Ecto neural progenitor cell (in vitro differentiated cells): ENCODE results near the gene NOS1.

Experiments used
- DNase-seq: peaks from one replicate; pipeline ENCODE4 v3.0.0-alpha.2; 2018; ENCODE audit warnings: low spot score

NOS1 gene

DNA sequence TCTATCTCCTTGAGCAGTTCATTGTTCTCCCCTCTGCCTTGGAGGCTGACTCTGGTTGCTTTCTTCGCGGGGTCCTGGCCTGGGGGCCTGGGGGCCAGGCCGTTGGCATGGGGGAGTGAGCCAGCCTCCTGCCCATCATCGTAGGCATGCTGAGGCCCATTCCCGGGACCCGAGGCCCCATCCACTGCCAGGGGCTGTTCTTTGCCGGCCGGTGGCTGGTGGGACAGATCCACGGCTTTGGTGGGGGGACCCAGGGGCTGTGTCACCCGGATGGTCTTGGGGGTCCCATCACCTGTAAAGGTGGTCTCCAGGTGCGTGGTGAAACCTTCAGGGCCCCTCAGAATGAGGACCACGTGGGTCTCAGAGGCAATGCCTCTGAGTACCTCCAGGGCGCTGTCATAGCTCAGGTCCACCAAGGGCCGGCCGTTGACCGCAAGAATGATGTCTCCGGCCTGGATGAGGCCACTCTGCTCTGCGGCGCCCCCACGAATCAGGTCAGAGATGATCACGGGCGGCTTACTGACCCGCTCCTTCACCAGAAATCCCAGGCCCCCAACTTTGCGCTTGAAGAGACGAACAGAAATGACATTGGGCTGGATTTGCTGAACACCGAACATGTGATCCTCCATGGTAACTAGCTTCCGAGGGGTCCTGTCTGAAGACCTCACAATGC, 30.8 kb downstream of the NOS1 start:
- DNase-seq = no peak

DNA sequence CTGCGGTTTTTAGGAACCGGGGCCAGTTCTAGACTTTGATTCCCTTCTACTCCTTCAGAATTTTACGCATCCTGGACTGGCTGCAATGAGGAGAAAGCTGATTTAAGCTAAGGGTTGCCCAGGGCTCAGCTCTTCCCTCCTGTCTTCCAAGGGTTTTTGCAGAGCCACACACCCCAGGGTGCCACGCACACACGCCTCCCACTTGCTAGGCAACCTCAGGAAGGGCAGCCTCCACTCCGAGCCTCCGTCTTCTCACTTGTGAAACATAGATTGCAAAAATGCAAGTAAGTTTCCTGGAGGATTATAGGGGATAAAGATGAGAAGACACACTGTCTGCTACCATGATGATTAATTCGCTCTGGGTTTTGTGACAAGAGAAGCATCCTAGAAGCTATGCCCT, 31.7 kb downstream of the NOS1 start:
- no peak for DNase-seq

DNA sequence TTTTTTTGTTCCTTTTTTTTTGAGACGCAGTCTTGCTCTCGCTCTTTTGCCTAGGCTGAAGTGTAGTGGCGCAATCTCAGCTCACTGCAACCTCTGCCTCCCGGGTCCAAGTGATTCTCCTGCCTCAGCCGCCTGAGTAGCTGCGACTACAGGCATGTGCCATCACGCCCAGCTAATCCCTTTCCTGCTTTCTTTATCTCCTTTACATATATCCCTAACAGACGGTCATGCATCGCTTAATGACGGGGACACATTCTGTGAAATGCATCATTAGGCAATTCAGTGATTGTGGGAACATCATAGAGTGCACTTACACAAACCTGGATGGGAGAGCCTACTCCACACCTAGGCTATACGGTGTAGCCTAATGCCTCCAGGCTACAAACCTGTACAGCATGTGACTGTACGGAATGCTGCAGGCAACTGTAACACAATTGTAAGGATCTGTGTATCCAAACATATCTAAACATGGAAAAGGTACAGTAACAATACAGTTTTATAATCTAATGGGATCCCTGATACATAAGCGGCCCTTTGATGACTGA, 32.8 kb downstream of the NOS1 start:
- no peak for DNase-seq

DNA sequence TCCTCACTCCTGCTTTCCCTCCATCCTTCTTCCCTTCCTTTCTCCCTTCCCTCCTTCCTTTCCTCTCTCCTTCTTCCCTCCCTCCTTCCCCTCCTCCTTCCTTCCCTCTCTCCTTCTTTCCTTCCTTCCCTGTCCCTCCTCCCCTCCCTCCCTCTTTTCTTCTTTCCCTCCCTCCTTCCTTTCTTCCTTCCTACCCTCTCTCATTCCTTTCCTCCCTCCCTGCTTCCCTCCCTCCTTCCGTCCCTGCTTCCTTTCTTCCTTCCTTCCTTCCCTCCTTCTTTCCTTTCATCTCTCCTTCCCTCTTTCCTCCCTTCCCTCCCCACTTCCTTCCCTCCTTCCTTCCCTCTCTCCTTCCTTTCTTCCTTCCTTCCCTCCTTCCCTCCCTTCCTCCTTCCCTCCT, 39.0 kb downstream of the NOS1 start:
- no peak for DNase-seq

DNA sequence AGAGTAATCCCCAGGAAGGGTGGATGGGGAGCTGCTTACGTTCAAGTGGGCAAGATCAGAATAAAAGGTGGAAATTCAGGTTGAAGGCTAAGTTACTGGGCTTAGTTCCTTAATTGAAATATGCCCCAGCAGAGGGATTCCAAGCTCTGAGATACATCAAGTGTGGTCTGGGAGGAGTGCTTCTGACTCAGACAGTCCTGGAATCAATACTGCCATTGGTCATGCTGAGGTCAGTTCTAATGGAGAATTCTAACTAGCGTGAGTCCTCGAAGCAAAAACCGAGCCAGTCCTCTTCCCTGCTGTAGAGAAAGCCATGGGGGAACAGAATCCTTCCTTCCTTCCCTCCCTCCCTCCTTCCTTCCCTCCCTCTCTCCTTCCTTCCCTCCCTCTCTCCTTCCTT, 39.9 kb downstream of the NOS1 start:
- DNase-seq = no peak

DNA sequence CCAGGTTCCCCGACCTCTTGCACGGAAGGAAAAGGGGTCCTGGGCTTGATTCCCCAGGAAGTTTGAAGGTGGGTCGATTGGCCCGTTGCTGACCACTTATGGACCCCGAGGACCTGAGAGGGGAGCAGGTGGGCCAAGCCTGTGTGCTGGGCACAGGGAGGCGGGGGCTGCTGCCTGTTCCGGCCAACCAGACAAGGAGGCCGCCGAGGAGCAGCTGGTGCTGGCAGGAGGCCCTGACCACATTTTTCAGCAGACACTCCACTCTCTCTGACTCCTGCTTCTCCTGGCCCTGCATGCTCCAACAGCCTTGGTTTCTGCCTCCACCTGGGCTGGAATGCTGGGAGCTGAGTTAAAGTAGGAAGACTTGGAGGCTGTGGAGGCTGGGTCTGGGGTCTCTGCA, 42.8 kb downstream of the NOS1 start:
- no peak for DNase-seq

DNA sequence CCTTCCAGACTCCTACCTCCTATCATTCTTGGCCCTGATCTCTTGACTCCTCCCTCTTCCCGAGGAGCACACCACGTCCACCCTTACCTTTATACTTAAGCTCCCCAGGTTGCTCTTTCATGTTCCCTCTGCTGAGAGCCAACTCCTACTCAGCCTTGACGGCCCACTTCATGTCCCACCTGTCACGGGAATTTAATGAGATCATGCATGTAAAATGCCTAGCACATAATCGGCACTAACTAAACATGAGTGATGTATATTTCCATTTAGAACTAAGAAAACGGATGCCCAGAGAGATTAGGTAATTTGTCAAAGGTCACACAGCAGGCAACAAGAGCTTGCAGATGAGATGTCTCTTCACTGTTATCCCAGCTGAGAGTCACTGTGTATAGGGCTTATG, 45.1 kb downstream of the NOS1 start:
- no peak for DNase-seq

DNA sequence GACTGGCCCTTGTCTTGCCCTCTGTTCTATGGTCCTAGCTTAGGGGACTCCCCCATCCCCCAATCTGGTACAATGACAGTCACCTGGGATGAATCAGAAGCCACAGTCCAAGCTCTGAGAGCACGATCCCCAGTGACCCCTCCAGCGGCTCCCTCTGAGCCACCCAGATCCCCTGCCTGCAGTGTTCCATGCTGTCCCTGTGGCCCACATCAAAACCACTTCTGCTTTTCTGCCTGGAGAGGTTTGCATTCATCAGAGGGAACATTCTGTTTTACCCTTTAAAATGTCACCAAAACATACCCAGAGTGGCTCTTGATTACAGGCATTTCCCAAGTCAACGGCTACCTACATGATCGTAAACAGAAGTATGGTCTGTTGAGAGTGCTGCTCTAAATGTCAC, 47.5 kb downstream of the NOS1 start:
- DNase-seq = no peak

DNA sequence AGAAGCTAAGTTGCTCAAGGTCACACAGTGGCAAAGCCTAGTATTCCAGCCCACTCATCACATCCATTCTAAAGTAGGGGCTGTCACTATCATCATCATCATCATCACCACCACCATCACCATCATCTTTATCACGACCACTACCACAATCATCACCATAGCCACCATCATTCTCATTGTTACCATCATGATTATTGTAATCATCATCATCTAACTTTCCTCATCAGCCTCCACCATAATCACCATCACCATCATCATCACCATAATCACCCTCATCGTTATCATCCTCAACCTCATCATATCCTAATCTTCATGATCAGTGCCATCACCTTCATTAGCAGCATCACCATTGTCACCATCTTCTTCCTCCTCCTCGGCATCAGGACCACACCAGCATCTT, 48.7 kb downstream of the NOS1 start:
- DNase-seq = no peak

DNA sequence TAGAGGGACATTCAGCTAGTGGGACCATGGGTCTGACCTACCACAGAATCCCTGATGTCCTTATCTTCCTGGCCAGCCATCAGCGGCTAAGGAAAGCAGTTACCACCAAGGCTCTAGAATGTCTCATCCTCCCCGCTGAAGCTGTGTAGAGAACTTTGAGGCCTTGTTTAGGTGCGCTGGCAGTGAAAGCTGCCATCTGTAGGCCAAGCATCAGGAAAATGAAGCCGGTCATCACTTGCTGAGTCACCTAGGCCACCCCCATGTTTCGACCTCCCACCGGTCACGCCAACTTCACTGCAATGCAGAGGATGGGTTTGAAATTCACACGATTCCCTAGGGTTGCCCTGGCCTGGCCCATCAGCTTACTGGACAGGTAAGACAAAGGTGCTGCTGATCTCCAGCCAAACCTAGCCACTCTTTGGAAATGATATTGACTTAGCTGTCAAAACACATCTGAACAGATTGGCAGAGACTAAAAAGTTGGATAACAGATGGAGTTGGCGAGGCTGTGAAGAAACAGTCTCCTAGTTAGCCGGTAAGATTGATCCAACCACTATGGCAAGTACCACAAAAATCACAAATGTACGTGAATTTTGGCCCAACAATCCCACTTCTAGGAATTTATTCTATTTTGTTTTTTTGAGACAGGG, 52.0 kb downstream of the NOS1 start:
- DNase-seq = no peak

DNA sequence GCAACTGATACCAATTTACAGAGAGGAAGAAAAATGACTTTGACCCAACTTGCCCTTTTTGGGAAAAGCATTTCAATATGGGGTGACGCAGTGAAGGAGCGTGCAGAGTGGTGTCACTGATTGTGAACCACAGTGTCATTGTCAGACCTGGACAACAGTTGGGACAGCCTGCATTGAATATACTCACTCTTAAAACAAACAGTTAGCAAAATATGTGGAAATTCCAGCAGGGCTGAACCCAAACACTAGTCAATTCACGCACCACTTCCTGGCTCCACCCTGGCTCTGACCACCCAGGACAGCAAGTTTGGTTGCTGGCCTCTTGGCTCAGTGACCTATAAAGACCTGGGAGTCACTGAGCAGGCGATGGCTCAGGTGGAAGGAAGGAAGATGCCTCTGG, 61.3 kb downstream of the NOS1 start:
- no peak for DNase-seq

DNA sequence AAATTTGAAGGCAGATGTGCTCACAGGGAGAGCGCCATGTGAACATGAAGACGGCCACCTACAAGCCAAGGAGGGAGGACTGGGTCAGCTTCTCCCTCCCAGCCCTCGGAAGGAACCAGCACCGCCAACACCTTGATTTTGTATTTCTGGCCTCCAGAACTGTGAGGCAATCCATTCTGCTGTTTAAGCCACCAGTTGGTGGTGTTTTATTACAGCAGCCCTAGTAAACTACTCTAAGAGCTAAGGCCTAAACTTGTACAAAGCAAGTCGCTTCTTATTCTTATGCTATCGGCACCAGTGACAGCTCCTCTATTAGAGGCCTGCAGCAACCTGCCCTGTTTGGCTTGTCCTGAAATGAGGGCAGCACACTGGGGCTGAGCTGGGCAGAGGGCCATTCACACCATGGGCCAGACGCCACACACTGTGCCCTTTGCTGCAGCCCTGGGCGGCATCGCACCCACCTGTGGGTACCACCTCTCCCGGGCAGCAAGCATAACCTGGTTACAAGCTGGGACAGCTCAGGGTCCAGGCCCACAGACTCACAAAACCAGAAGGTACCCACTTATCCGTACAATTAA, 62.7 kb downstream of the NOS1 start:
- DNase-seq = no peak

DNA sequence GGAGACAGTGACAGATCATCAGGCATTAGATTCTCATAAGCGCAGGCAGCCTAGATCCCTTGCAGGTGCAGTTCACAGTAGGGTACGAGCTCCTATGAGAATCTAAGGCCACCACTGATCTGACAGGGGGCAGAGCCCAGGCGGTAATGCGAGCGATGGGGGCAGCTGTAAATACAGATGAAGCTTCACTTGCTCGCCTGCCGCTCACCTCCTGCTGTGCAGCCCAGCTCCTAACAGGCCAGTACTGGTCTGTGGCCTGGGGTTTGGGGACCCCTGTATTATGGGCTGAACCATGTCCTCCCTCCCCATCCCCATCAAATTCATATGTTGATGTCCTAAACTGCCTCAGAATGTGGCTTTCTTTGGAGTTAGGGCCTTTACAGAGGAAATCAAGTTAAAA, 63.2 kb downstream of the NOS1 start:
- no peak for DNase-seq

DNA sequence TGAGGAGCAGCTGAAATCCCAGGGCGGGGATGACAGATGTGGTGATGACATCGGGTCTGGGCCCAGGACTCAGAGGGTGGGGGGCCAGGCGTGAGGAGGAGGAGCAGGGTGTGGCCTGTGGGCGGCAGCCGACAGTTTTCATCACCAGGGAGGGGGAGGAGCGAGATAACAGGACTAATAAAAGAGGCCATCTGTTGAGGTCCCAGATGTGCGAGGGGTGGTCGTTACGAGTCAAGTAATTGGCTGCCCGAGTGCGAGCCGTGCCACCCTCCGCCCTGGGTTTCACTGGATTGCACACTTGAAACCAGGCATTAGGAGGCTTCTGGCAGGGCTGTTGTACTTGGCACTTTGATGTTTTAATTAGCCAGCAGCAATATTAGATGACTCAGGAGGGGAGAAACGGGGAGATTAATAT, 67.2 kb downstream of the NOS1 start:
- DNase-seq = no peak

DNA sequence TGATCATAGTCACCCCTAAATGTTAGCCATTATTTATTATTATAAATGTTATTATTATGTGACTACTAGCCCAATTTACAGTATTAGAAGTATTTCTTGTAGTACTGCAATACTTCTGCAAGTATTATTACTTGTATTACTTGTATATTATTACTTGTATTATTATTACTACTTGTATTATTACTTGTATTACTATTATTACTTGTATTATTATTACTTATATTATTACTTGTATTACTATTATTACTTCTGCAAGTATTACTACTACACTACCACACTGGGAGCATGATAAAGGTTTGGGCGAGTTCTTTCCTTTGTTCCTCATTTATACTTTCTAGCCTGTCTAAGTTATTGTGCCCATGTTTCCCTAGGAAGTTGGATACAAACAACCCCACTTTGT, 67.9 kb downstream of the NOS1 start:
- no peak for DNase-seq

DNA sequence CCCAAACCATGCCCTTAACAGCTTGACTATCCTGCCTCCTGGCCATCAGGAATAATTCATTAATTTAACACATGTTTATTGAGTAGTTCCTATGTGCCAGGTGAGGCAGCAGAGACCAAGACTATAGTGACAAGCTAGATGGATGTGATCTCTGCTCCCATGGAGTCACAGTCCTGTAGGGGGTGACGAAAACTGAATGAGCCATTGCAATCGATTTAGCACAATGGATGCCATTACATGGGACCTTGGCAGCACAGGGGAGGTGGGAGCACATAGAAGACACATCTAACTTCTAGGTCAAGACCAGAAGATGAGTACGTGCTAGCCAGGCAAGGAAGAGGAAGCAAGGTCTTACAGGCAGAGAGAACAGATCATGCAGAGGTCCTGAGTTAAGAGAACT, 68.7 kb downstream of the NOS1 start:
- no peak for DNase-seq

DNA sequence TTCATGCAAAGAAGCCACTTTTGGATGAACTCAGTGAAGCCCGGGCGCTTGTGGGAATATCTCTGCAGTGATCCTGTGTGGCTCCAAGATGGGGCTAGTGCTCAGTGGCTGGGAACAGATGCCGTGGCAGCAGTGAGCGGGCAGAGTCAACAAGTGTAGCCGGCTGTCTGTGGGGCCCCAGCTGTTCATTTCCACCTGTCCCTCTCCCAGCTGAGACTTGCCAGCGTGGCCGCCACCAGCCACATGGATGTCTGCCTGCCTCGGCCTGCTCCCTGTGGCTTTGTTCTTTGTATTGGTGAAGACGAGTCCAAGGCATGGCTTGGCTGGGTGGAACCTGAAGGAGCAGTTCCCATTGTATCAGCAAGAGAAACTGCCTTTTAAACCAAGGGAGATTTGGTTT, 77.3 kb downstream of the NOS1 start:
- no peak for DNase-seq

DNA sequence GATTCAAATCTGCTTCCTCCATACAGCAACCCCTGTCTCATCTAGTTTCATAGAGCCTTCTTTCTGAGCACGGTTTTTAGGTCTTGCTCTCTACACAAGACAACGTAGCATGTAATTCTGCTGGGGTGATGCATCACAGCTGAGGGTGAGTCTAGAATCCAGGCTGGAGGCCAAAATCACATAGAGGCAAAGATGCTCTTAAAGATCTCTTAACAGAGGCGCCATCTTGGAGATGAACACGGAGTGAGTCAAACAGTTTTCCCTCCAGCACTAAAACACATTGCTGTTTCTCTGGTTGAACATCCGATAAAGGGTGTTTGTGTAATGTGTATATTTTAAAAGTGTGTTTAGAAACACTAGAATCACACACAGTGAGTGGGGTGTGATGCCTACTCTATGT, 78.9 kb downstream of the NOS1 start:
- DNase-seq = no peak

DNA sequence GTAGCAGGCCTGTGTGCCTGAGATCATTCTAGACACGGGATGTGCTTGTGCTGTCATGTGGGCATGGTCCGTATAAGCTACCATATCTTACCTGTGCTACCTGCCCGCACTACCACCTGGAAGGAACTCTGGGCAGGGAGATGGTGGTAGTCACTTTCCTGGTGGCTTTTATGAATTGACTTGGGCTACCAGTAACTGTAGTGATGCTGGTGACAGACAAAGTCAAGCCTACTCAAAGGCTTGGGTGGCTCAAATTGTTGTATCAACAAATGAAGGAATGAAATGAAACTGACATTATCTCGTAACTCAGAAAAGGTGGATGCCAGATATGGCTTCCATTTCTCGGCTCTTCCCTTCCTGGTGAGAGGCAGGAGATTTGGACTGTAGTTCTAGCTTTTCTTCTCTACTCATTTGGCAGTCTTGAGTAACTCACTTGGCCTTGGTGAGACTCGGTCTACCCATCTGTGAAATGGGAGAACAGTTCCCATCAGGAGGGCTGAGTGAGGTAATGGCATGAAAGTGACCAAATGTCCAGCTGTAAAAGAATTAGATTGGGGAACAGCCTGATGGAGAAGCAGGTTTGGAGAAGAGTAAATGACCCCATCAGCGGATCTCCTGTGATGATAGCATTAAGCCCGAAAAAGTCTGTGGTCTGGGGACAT, 81.3 kb downstream of the NOS1 start:
- DNase-seq = no peak

DNA sequence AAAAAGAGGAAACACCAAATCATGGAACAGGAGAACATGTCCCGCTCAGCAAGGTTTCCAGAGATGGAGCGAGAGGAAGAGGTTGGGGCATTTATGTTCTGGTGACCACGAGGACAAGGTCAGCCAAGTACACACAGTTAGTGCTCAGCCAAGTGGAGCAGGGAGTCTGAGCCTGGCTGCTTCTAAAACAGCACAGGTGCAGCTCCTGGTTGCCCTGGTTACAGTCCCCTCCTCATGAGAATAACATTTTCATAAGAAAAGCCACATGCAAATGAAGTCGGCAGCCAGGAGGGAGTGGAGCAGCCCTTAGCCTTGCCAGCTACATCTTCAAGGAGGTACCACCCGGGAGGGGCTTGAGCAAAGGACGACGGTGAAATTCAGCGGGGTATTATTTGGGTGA, 81.8 kb downstream of the NOS1 start:
- no peak for DNase-seq

DNA sequence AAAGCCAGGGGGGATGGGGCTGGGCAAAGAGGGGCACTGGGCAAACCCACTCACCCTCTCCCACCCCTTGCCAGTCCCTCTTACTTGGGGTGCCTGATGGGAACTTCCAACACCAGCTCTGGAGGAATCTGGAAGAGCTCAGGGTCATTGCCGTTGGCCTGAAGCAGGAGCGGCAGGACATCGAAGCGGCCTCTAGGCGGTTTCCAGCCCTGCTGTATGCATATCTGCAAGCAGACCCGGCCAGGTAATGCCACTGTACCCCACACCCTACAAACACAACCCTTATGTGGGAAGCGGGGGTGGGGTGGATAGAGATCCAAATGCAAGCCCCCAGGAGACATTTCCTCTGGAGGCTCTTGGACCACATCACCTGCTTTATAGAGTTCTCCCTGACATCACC, 83.6 kb downstream of the NOS1 start:
- DNase-seq = no peak

DNA sequence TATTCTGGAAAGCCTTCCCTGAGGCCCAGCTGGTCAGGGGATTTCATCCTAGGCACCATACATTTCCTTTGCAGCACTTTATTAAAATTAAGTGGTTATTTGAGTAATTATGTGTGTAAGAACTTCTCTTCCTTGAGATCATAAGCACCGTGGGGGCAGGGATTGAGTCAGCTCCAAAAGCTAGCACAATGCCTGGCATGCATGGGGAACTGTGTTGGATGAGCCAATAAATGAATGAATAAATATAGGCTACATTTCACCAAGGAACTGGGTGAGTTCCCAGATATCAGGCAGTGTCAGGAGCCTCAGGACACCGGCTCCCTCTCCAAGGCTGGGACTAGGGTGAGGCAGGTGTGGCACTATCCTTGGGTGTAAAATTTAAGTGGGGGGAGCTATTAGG, 88.3 kb downstream of the NOS1 start:
- DNase-seq = no peak

DNA sequence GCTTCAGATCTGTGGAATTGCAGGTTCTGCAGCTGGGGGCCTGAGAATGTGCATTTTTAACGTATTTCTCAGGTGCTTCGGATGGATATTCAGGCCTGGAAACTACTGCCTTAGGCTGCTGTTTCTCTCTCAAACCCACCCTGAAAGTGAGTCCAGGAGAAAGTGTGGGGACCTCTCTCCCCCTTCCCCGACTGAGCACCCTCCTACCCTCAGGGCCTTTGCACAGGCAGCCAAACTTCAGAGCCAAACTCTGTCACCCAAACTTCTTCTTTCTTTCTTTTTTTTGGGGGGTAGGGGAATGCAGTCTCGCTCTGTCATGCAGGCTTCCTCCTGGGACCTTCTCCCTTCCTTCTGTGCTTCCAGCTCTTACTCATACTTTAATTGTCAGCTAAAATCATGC, 88.7 kb downstream of the NOS1 start:
- DNase-seq = no peak
